GM19099 (cell line): ENCODE data around the gene INPP4A.

Experiments used
- POLR2A ChIP-seq: IDR thresholded peaks from 3 replicates; pipeline ENCODE4 v1.6.1; 2011; ENCODE audit warnings: low read depth; ENCODE audit not compliant: insufficient read length; ENCODE audit errors: extremely low read depth

The INPP4A gene

DNA sequence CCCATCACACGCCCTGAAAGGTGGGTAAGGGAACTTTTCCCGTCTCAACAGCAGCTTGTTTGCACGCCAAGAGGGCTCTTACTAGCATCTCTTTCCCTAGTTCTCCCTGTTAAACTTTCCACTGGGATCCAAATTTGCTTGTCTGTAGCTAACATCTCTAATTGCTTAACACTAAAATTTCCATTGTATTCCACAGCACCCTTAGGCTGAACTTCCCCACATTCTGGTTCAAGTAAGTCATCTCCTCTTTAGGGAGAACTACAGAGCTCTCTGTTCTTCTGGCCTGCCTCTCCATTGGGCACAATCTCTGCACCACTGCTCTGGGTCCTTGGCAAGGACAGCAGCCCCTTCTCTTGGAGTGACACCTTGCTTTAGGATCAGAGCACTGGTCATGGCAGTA is 187.7 kb downstream of the INPP4A start:
- no peak for TF ChIP-seq POLR2A

DNA sequence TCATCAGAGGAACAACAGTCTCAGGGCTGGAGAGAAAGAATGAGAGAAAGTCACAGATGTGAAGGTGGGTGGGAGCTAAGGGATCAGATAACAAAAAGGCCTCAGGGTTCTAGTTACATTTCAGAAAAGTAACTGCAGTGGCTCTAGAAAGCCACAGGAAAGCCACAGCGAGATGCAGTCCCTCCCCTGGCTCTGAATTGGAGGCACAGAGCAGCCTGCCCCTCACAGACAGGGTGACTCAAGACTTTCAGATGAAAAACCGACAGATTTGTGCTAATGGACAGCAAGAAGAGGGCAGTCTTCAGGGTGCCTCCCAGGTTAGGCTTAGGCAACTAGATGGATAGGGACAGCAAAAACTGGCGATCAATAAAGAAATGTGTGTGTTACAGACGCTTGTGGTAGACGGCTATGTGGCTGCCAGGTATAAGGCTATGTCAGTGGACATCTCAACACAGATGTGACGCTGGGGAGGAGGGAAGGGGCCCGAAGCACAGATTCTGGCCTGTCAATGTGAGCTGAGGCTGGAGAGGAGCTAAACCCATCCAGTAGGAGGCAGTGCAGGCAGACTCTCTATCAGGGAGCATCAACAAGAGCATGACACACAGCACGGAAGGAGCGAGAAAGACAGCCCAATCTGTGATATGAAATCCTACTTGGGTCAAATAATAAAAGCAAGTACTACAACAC is 189.9 kb downstream of the INPP4A start:
- no peak for TF ChIP-seq POLR2A

DNA sequence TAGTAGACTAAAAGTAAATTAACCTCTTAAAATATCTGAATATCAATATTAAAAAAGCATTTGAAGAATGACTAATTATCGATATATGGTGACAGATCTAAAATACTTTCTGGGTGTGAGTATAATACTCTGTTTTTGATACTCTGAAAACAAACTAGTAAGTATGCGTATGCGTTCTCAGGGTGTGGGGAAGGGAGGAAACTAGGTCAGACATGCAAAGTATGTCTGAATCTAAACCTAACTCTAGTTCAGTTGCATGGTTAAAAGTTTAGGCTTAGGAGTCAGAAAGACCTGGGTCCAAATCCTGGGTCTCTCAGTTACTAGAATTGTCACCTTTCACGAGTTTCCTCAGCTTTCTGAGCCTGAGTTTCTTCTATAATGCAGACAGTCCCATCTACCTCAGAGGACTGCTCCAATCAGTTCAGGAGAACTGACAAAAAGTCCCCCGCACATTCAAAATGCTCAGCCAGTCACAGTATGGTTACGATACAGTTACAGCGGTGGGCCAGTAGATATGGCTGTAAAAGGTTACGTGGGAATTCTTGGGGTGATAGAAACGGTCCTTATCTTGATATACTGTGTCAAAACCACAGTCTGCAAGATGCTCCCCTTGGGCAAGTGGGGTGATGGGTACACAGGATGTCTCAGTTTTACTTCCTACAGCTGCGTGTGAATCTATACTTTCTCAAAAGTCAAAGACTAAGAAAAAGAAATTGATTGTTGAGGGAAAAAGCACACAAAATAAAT is 192.9 kb downstream of the INPP4A start:
- no peak for TF ChIP-seq POLR2A

DNA sequence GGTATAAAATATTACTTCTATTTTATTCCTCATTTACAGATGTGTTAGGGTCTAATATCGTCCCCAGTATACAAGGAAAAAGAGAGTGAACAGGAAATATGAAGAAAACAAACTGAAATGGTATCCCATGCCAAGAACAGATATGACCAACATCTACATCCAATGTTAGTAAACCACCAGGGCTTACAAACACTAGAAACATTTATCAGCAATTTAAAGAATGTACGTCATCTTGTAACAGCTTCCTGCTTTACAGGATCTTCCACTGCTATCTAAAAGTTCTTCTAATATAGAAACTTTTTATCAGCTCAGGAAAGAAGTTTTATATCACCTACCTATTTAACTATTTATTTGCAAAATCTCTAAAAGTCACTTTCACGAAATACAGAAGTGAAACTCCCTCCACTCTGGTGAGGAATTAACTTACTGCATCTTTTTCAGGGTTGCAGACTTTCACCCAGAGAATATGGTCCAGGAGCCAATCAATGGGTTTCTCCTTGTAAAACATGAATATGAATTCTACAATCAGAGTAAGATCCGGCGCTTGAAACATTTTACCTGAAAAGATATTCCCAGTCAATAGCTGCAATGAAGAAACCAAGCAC is 198.9 kb downstream of the INPP4A start:
- no peak for TF ChIP-seq POLR2A
